OCI-LY7 (cell line): Measurements from ENCODE around the gene ASXL3. TPM values are rescaled to one million over a fixed set of nuclear protein-coding genes. Genes with fewer than 3 reads are reported as not detected.

Experiments used
- BruUV-seq: library from RNA; stranded (reverse); fragments of 400-500 nt; replicated peaks from 2 replicates; lab custom pipeline; 2021; lab: Mats Ljungman, UMichigan
- CTCF ChIA-PET: fragments of 300-600 bp; sonication (Branson Sonifier 250); formaldehyde crosslinking; loops from one replicate; lab custom pipeline; 2022; ENCODE audit warnings: antibody characterized with exemption; ENCODE audit not compliant: unreplicated experiment; lab: Charles Lee
- POLR2A ChIA-PET: fragments of 300-600 bp; sonication (Branson Sonifier 250); formaldehyde crosslinking; loops from one replicate; lab custom pipeline; 2022; ENCODE audit warnings: antibody characterized with exemption; lab: Charles Lee
- DNase-seq: peaks from one replicate; pipeline ENCODE4 v3.0.0-alpha.2; 2015; ENCODE audit warnings: low spot score
- H2AFZ ChIP-seq: fragments of 200-600 bp; sonication (generic), shearing (Covaris generic); 2 replicates; pipeline ENCODE4 v1.6.1; 2014; ENCODE audit warnings: mild to moderate bottlenecking, antibody characterized with exemption, low read length, moderate library complexity
- H3K27ac ChIP-seq: fragments of 200-600 bp; sonication (generic); 2 replicates; pipeline ENCODE4 v1.5.1; 2014; ENCODE audit warnings: mixed run types, low read depth, mild to moderate bottlenecking, moderate library complexity, low read length, inconsistent platforms; ENCODE audit not compliant: poor library complexity, severe bottlenecking
- H3K36me3 ChIP-seq: fragments of 200-600 bp; sonication (generic); 2 replicates; pipeline ENCODE4 v1.6.1; 2014; ENCODE audit warnings: mild to moderate bottlenecking, antibody characterized with exemption, low read length, moderate library complexity, mixed read lengths; ENCODE audit not compliant: insufficient read depth
- H3K4me1 ChIP-seq: fragments of 200-600 bp; sonication (generic); 2 replicates; pipeline ENCODE4 v1.5.1; 2014; ENCODE audit warnings: mild to moderate bottlenecking, low read length; ENCODE audit not compliant: insufficient read depth, poor library complexity, severe bottlenecking
- H3K4me2 ChIP-seq: fragments of 200-600 bp; sonication (generic); 2 replicates; pipeline ENCODE4 v1.6.1; 2014; ENCODE audit warnings: mild to moderate bottlenecking, low read length
- H3K4me3 ChIP-seq: fragments of 200-600 bp; sonication (generic); 2 replicates; pipeline ENCODE4 v1.5.1; 2014; ENCODE audit warnings: mild to moderate bottlenecking, low read depth, low read length; ENCODE audit not compliant: poor library complexity, severe bottlenecking
- H3K79me2 ChIP-seq: fragments of 200-600 bp; sonication (generic); 2 replicates; pipeline ENCODE4 v1.6.1; 2016; ENCODE audit warnings: low read depth, mild to moderate bottlenecking, low read length, moderate library complexity, mixed read lengths; ENCODE audit not compliant: insufficient read depth
- H3K9me2 ChIP-seq: fragments of 200-600 bp; sonication (generic); 2 replicates; pipeline ENCODE4 v1.6.1; 2016; ENCODE audit warnings: mild to moderate bottlenecking, low read length, mixed read lengths; ENCODE audit not compliant: insufficient read depth
- H3K9me3 ChIP-seq: fragments of 200-600 bp; sonication (generic); 2 replicates; pipeline ENCODE4 v1.6.1; 2014; ENCODE audit warnings: mild to moderate bottlenecking, mixed run types, low read length, mixed read lengths
- H4K20me1 ChIP-seq: fragments of 200-600 bp; sonication (generic); 2 replicates; pipeline ENCODE4 v1.6.1; 2014; ENCODE audit warnings: mild to moderate bottlenecking, antibody characterized with exemption, low read length, moderate library complexity, mixed read lengths; ENCODE audit not compliant: insufficient read depth
- CTCF ChIP-seq: fragments of 200-600 bp; sonication (generic); conservative IDR thresholded peaks from 2 replicates; pipeline ENCODE4 v1.5.1; 2014; ENCODE audit warnings: mild to moderate bottlenecking, antibody characterized with exemption, low read length, moderate library complexity, mixed read lengths
- EZH2phosphoT487 ChIP-seq: fragments of 200-600 bp; sonication (generic); IDR thresholded peaks from 2 replicates; pipeline ENCODE4 v1.6.1; 2018; ENCODE audit warnings: low read depth, borderline replicate concordance, mild to moderate bottlenecking, mixed run types, antibody characterized with exemption, low read length, moderate library complexity, mixed read lengths
- intact Hi-C: fragments of 100-400 bp; cut with micrococcal nuclease; formaldehyde crosslinking; loops from one replicate; pipeline ENCODE4 v1.10.0; 2022; ENCODE audit not compliant: unreplicated experiment
- total RNA-seq, 2 experiments: library from RNA; depleted of rRNA in 1 of 2; stranded (reverse); fragments of >200 nt in 1 of 2; shearing (Covaris generic) in 1 of 2; gene quantifications; 2 replicates each; pipeline ENCODE4 v1.2.3, GENCODE V29; 2014 to 2022

Gene ASXL3
- total RNA-seq, 2 experiments from 2014 or later, result 2.6 TPM

GRCh38 chr18:33567705-33568104 is 10.3 kb upstream of the ASXL3 start:
- no TSS peak for BruUV-seq
- Histone ChIP-seq H3K4me3 (no peak overlapping the region), H3K4me1 (no peaks in the 10 kb centered on the region), H3K27ac (no peak overlapping the region), H3K36me3 (no peaks in the 10 kb centered on the region), H3K9me3 (0 out of 2 replicates have a peak, but pooled peaks cover 5% of the 10 kb centered on the region), H2AFZ (no peak overlapping the region), H3K79me2 (no peaks in the 10 kb centered on the region), H3K9me2 (no peaks in the 10 kb centered on the region), H4K20me1 (no peaks in the 10 kb centered on the region), H3K4me2 (no peak overlapping the region)
- POLR2A ChIA-PET, result interaction anchor here (0.9 kb wide), 1 partner anchor 24 kb away, joined by 3 read pairs; no protein-coding TSS in a partner anchor
- TF ChIP-seq CTCF (no peak), EZH2phosphoT487 (no peak)
- DNase-seq, result no peak
- intact Hi-C loops, result no loop called here
- CTCF ChIA-PET, result no interaction called here

GRCh38 chr18:33571998-33572787 is 5.8 kb upstream of the ASXL3 start:
- Histone ChIP-seq H3K79me2 (no peaks in the 10 kb centered on the region), H3K9me2 (no peaks in the 10 kb centered on the region), H3K9me3 (0 out of 2 replicates have a peak, but pooled peaks cover 5% of the 10 kb centered on the region), H2AFZ (no peak overlapping the region), H3K4me1 (peaks cover 10% of the 10 kb centered on the region), H3K36me3 (no peaks in the 10 kb centered on the region), H3K27ac (no peak overlapping the region), H4K20me1 (no peaks in the 10 kb centered on the region), H3K4me2 (no peak overlapping the region), H3K4me3 (no peak overlapping the region)
- CTCF ChIA-PET, result no interaction called here
- no peak for DNase-seq
- intact Hi-C loops, result no loop called here
- TF ChIP-seq CTCF (no peak), EZH2phosphoT487 (no peak)
- no TSS peak for BruUV-seq
- POLR2A ChIA-PET, result interaction anchor here (0.7 kb wide), 1 partner anchor 682 kb away, joined by 3 read pairs; no protein-coding TSS in a partner anchor

- ChIA-PET CTCF (no interaction called here), POLR2A (interaction anchor here (0.7 kb wide), 1 partner anchor 681 kb away, joined by 3 read pairs; no protein-coding TSS in a partner anchor)
- Histone ChIP-seq H3K79me2 (no peaks in the 10 kb centered on the region), H3K4me3 (no peak overlapping the region), H3K9me3 (no peaks in the 10 kb centered on the region), H3K4me2 (no peak overlapping the region), H2AFZ (no peak overlapping the region), H3K27ac (no peak overlapping the region), H3K9me2 (no peaks in the 10 kb centered on the region), H3K4me1 (peaks cover 15% of the 10 kb centered on the region), H4K20me1 (no peaks in the 10 kb centered on the region), H3K36me3 (no peaks in the 10 kb centered on the region)
- DNase-seq, result no peak
- no peak for TF ChIP-seq CTCF
- TF ChIP-seq EZH2phosphoT487, result no peak
- intact Hi-C loops, result no loop called here
- BruUV-seq, result no TSS peak
Measured at GRCh38 chr18:33573193-33573592, 4.8 kb upstream of the ASXL3 start.
